Suprapubic skin (tissue), 4 donors: ENCODE results near the gene CCDC159.

ENCODE experiments used
- CTCF ChIP-seq, 2 donors: fragments of 200-600 bp in 1 of 2; fragments of 450-650 bp in 1 of 2; sonication (generic) in 1 of 2; IDR thresholded peaks; one replicate each; pipeline ENCODE4 v1.5.1; 2016 to 2019; ENCODE audit warnings: antibody characterized with exemption in 2 of 2, mild to moderate bottlenecking in 1 of 2, moderate library complexity in 1 of 2
- EP300 ChIP-seq: sonication (generic); formaldehyde crosslinking; IDR thresholded peaks from one replicate; pipeline ENCODE4 v1.6.1; 2017; ENCODE audit warnings: antibody characterized with exemption
- POLR2A ChIP-seq, 2 donors: fragments of 450-650 bp; IDR thresholded peaks; one replicate each; pipeline ENCODE4 v1.6.1; 2017; ENCODE audit warnings: antibody characterized with exemption in 2 of 2, mild to moderate bottlenecking in 2 of 2, moderate library complexity in 2 of 2
- POLR2AphosphoS5 ChIP-seq, 3 donors: sonication (generic); formaldehyde crosslinking; IDR thresholded peaks; one replicate each; pipeline ENCODE4 v1.6.1; 2017; ENCODE audit warnings: antibody characterized with exemption in 3 of 3

DNA sequence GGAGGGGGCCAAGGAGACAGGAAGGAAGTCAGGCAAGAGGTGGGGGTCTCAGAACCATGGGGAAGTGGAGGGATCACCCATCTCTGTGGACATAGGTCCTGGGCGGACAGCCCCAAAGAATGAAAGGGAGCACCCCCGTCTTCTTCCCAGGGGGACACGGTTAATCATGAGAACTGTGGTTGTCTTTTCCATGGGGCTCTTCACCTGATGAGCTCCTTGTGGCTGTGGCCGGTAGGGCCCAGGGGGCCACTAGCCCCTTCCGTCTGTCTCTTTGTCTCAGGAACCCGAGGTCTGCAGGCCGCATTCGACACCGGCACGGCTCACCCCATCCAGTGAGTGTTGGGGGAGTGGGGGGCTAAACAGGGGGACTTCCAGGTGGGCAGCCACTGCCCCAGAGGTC is 17.6 kb downstream of the CCDC159 start:
- TF ChIP-seq CTCF (IDR thresholded peaks at IDR 0.05) = no peak
- no peak for TF ChIP-seq EP300
- TF ChIP-seq POLR2A (IDR thresholded peaks at IDR 0.05) = no peak
- no peak for TF ChIP-seq POLR2AphosphoS5 (IDR thresholded peaks at IDR 0.05)
